RWPE2 (cell line): ENCODE data around the gene ZNF521.

ENCODE experiments used
- ATAC-seq: fragments of 200-7000 bp; cut with Tn5 transposase; 3 replicates; pipeline ENCODE4 v1.9.1; 2021; ENCODE audit warnings: low read depth
- DNase-seq: peaks from one replicate; pipeline ENCODE4 v3.0.0-alpha.2; 2020; ENCODE audit warnings: low spot score
- H3K27ac ChIP-seq: fragments of 450-650 bp; 2 replicates; pipeline ENCODE4 v1.5.1; 2017; ENCODE audit warnings: mild to moderate bottlenecking; ENCODE audit not compliant: poor library complexity, severe bottlenecking
- H3K27me3 ChIP-seq: fragments of 250-450 bp; sonication (Bioruptor Pico); 2 replicates; pipeline ENCODE4 v1.5.1; 2021; ENCODE audit warnings: mild to moderate bottlenecking, moderate library complexity; ENCODE audit not compliant: insufficient read depth, poor library complexity, severe bottlenecking
- H3K36me3 ChIP-seq: fragments of 250-450 bp; sonication (Bioruptor Pico); 2 replicates; pipeline ENCODE4 v1.5.1; 2020; ENCODE audit warnings: low read depth, mild to moderate bottlenecking, moderate library complexity
- H3K4me1 ChIP-seq: fragments of 250-450 bp; sonication (Bioruptor Pico); 2 replicates; pipeline ENCODE4 v1.5.1; 2021; ENCODE audit warnings: mild to moderate bottlenecking, moderate library complexity; ENCODE audit not compliant: insufficient read depth, poor library complexity, severe bottlenecking
- H3K4me3 ChIP-seq: fragments of 250-450 bp; sonication (Bioruptor Pico); 2 replicates; pipeline ENCODE4 v1.5.1; 2021; ENCODE audit warnings: mild to moderate bottlenecking, moderate library complexity; ENCODE audit not compliant: severe bottlenecking
- H3K9me3 ChIP-seq: fragments of 250-450 bp; sonication (Bioruptor Pico); 2 replicates; pipeline ENCODE4 v1.5.1; 2021; ENCODE audit warnings: mild to moderate bottlenecking, moderate library complexity; ENCODE audit not compliant: severe bottlenecking
- TF ChIP-seq, protein P1 (sequence below): fragments of 450-650 bp; IDR thresholded peaks from one replicate; pipeline ENCODE4 v1.5.1; 2017; ENCODE audit warnings: mild to moderate bottlenecking, moderate library complexity; ENCODE audit not compliant: poor library complexity, severe bottlenecking

Gene ZNF521

DNA sequence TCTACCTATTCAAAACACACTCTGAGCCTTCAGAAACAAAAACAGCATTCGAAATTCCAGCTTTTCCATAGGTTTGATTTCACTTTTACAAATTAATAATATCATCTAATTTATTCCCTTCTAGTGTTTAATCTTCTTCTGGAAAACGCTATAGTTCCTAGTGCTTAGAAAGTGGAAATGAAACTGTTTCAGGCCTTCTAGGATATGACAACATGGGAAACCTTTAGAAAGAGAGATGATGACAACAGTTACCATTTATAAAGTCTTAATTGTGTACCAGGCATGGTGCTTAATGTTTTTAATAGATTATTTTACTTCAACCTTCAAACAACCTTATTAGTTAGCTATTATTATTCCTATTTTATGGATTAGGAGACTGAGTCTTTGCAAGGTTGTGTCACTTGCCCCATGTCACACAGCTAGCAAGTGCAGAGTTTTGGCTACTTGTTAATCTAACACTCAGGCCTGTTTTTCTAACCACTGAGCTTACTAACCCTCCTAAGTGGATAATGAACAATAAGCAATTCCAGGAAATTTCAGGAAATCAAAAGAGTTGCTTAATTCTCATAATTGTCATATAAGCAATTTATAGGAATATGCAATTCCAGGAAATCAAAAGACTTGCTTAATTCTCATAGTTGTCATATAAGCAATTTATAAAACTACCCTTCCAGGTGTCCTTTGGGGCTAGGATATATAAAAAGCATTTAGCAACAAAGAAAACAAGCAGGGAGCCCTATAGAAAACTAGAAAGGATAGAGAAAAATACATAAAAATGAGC lies 206.0 kb downstream of the ZNF521 start:
- DNase-seq (no peak), ATAC-seq (no peak)
- Histone ChIP-seq H3K27me3 (peaks cover 3% of the 10 kb centered on the region), H3K27ac (no peak overlapping the region), H3K4me3 (no peak overlapping the region), H3K36me3 (no peaks in the 10 kb centered on the region), H3K4me1 (no peaks in the 10 kb centered on the region), H3K9me3 (no peaks in the 10 kb centered on the region)
- TF ChIP-seq, protein P1, sequence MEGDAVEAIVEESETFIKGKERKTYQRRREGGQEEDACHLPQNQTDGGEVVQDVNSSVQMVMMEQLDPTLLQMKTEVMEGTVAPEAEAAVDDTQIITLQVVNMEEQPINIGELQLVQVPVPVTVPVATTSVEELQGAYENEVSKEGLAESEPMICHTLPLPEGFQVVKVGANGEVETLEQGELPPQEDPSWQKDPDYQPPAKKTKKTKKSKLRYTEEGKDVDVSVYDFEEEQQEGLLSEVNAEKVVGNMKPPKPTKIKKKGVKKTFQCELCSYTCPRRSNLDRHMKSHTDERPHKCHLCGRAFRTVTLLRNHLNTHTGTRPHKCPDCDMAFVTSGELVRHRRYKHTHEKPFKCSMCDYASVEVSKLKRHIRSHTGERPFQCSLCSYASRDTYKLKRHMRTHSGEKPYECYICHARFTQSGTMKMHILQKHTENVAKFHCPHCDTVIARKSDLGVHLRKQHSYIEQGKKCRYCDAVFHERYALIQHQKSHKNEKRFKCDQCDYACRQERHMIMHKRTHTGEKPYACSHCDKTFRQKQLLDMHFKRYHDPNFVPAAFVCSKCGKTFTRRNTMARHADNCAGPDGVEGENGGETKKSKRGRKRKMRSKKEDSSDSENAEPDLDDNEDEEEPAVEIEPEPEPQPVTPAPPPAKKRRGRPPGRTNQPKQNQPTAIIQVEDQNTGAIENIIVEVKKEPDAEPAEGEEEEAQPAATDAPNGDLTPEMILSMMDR = no peak

DNA sequence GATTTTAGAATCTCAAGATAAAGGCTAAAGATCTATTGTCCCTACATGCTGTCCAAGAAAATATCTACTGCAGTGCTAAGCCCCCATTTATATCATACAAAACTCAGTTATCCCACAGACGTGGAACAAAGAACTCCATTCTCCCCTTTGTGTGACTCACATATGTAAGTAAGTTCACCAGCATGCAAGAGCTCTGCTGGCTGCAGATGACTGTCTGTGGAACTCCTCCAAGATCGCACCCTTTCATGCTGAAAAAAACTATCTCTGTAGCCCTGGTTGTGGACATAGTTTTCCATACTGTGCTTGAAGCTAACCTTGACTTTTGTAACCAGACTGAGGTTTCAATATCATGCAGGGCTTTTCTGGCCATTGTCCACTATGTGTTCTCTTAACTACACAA lies 207.1 kb downstream of the ZNF521 start:
- TF ChIP-seq, protein P1 = no peak
- ATAC-seq (no peak), DNase-seq (no peak)
- H3K9me3 ChIP-seq = no peaks in the 10 kb centered on the region
- no peak overlapping the region for H3K4me3 ChIP-seq
- no peaks in the 10 kb centered on the region for H3K4me1 ChIP-seq
- H3K36me3 ChIP-seq = no peaks in the 10 kb centered on the region
- peaks cover 3% of the 10 kb centered on the region for H3K27me3 ChIP-seq
- H3K27ac ChIP-seq = no peak overlapping the region

DNA sequence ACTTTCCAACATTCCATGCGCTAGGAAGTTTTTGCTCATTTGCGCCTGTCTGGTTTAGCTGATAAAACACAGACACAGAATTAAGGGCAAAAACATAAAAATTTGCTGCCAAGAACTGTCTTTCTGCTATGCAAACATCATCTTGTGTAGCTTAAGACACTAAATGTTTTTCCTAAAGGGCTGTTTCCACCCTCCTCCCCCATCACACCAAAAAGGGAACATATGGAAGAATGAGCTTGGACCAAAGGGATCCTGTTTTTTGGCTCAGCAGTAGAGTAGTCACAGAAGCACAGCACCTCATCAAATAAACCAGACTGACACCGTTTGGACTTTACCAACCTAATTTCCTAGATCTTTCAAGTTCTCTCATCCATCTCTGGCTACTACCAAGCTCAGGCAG lies 210.1 kb downstream of the ZNF521 start:
- ATAC-seq (no peak), DNase-seq (no peak)
- TF ChIP-seq, protein P1 = no peak

DNA sequence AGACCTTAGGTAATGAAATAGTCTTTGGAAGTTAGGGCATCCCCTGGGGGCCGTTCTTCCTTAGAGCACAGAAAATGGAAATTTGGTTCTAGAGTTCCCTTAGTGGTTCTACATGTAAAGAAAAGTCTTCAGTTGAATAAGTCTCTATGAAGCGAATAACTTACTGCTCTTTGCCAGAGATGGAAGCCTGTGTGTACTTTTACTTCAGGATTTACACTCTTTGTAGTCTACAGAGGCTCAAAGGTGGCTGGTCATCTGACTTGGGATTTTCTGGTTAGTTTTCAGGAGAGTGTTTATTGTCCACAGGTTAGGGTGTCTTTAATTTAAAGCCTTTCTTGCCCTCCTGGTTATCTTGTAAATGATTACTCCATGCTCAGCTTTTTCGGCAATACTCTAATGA lies 210.6 kb downstream of the ZNF521 start:
- no peaks in the 10 kb centered on the region for H3K9me3 ChIP-seq
- no peaks in the 10 kb centered on the region for H3K36me3 ChIP-seq
- no peaks in the 10 kb centered on the region for H3K4me1 ChIP-seq
- TF ChIP-seq, protein P1 = no peak
- no peak for DNase-seq
- H3K27ac ChIP-seq = no peak overlapping the region
- peaks cover 3% of the 10 kb centered on the region for H3K27me3 ChIP-seq
- ATAC-seq = no peak
- H3K4me3 ChIP-seq = no peak overlapping the region

More for the DNA sequence above, 210.1 kb downstream of the ZNF521 start:
- H3K9me3 ChIP-seq = no peaks in the 10 kb centered on the region
- H3K27me3 ChIP-seq = peaks cover 3% of the 10 kb centered on the region
- no peak overlapping the region for H3K27ac ChIP-seq
- H3K4me1 ChIP-seq = no peaks in the 10 kb centered on the region
- H3K4me3 ChIP-seq = no peak overlapping the region
- H3K36me3 ChIP-seq = no peaks in the 10 kb centered on the region

DNA sequence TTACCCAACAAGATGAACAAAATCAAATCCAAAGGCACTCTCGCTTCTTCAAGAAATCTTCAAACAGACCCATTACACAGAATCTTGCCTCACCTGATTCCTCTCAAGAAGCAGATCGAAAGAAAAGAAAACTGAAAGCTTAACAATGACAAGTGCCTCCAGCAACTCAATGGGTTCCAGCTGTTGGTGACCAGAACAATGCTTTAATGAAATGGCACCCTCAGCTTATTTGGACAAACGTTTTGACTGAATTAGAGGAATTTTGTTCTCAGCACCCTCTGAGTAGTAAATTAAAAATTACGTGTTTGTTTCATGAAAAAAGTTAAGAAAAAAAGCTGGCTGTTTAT lies 211.0 kb downstream of the ZNF521 start:
- no peak overlapping the region for H3K27ac ChIP-seq
- H3K36me3 ChIP-seq = no peaks in the 10 kb centered on the region
- H3K4me3 ChIP-seq = no peak overlapping the region
- H3K9me3 ChIP-seq = no peaks in the 10 kb centered on the region
- no peak for ATAC-seq
- H3K4me1 ChIP-seq = no peaks in the 10 kb centered on the region
- TF ChIP-seq, protein P1 = no peak
- no peak for DNase-seq
- peaks cover 3% of the 10 kb centered on the region for H3K27me3 ChIP-seq
